ENCODE measurements around the gene RGPD8.
"Not testable (repeated sequence)": the region's sequence is repeated elsewhere in the genome, so short reads cannot be mapped to it uniquely, and the experiment has no call there.

RGPD8 gene

GRCh38 chr2:112433480-112433879, at the start of gene RGPD8:
TSS of gene RGPD8 (minus strand) at chr2:112433645. CDS start at chr2:112433453, 192 bp downstream.
- not testable (repeated sequence) for DNase-seq

DNA sequence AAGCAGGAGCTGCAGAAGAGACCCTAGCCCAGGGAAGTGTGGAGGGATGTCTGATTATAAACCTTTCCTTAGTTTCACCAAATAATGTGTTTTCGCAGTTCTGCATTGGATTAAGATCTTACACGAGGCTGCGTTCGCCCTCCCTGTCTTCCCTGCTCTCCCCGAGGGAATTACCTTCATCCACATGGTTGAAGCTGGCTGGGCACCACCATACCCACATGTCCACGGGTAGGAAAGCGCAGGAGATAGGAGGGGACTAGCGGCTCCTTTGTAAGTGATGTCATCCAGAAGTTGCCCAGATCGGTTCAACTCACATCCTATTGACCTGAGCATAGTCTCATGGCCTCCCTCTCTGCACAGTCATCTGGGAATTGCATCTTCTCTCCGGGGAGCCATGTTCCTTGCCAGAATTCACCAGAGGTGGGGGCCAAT, 49.6 kb upstream of the RGPD8 start:
- peak; percentile 28 for DNase-seq

DNA sequence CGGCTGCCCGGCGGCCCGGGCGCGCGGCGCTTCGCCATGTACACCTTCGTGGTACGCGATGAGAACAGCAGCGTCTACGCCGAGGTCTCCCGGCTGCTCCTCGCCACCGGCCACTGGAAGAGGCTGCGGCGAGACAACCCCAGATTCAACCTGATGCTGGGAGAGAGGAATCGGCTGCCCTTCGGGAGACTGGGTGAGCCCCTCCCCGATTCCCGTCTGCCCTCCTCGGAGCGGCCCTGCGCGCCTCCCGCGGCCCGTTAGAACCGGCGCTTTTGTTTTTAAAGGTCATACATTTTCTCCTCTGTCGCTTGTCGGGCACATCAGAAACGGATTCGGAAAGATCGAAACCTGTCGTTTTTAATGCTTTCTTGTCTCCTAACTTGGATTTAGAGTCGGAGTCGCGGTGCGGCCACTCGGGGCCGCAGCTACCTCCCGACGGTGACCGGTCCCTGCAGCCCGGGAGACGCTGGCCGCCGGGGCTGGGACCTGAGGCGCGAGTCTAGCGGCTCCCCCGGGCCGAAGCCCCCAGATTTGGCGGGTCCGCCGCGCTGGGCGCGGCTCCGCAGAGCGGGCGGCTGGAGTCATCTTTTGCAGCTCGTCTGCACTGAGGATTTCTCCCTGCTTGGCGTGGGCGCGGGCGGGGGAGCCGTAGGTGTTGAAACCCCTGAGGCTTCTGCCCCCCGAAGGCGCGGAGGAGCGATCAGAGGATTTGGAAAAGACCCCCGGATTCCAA, 49.0 kb upstream of the RGPD8 start:
- DNase-seq: peak; percentile 60

DNA sequence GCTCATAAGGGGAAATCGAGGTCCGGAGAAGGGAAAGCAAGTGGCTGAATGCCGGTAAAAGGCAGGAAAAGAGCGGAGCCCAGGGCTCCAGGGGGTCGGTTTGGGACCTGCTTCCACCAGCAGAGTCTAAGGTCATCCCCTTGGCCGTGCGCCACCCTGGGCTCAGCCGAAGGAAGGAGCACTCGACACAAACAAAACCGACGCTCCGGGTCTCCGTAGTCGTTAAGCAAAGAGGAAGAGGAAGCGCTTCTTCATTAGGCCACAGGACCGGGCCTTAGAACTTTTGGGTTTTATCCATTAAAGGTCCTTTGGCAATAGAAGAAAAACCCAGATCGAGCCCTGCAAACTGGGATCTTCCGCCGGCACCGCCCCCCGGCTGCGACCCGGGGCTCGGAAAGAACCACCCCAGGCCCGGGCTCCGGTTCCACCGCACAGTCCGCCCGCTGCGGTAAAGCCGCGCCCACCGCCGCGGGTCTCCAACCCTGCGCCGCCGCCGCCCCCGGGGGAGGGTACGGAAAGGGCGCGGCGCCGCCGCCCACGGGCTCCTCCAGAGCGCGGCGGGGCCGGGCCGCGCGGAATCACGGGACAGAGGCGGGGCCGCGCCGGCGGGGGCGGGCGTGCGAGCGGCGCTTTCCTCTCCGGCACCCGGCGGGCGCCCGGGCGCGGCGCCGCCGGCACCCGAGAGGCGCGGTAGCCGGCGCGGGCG, 48.2 kb upstream of the RGPD8 start, which contains the start of gene TTL:
TSS of gene TTL (plus strand) at position 629 of the 706 bp plus-strand sequence. CDS start 189 bp downstream, outside the sequence.
- DNase-seq: peak; percentile 69

- peak; percentile 83 for DNase-seq
Observed at GRCh38 chr2:112481050-112481527, 47.6 kb upstream of the RGPD8 start.

- peak; percentile 15 for DNase-seq
Observed at GRCh38 chr2:112480530-112481049, 47.1 kb upstream of the RGPD8 start.

DNA sequence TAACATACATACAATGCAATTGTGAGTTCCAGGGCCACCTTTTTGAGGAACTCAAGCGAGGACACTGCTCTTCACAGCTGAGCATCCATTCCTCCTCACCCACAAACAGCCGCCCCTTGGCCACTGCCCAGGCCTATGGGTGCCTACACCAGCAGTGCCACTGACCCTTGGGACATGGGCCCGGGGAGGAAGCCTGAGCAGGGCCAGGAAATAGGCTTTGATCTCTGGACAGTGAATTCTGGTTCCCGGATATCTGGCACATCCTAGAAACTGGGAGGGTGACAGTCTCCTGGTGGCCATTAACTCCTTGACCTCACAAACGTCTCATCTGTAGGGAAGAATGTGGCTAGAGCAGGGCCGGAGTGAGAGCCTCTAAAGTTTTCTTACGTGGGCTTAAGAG, 43.0 kb upstream of the RGPD8 start:
- no peak for DNase-seq

- no peak for DNase-seq
Observed at GRCh38 chr2:112474844-112475486, 41.5 kb upstream of the RGPD8 start.

- no peak for DNase-seq
Observed at GRCh38 chr2:112472547-112473263, 39.3 kb upstream of the RGPD8 start.

- DNase-seq: no peak
Observed at GRCh38 chr2:112465382-112465781, 31.9 kb upstream of the RGPD8 start.

GRCh38 chr2:112463256-112463655, 29.8 kb upstream of the RGPD8 start:
- DNase-seq: no peak

DNA sequence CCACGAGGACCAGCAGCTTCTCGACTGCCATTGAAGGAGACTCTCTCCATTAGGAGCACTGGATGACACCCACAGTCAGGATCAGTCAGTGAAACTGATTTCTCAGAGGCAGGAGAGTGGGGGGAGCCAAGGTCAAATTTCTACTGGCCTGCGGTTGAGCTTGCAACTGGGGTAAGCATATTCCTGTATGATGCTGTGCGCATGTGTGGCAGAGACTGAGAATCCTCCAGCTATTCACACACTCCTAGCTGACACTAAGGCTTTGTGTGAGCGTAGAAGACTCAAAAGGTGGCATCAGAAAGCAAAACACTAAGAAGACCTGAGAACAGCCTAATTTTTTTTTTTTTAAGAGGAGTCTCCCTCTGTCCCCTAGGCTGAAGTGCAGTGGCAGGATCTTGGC, 28.7 kb upstream of the RGPD8 start:
- no peak for DNase-seq

GRCh38 chr2:112459372-112459771, 25.9 kb upstream of the RGPD8 start:
- DNase-seq: no peak

- DNase-seq: no peak
Observed at GRCh38 chr2:112454586-112454985, 21.1 kb upstream of the RGPD8 start.

DNA sequence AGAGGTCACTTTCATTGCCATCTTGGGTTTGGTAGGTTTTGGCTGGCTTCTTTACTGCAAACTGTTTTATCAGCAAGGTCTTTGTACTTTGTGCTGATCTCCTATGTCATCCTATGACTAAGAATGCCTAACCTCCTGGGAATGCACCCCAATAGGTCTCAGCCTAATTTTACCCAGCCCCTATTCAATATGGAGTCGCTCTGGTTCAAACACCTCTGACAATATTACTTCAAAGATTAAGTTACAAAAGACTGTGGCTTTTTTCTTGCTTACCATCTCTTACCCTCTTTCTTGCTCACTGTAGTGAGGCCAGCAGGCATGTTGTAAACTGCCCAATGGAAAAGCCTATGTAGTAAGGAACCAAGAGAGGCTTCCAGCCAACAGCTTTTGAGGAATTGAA, 17.9 kb upstream of the RGPD8 start:
- DNase-seq: no peak

GRCh38 chr2:112449854-112450253, 16.4 kb upstream of the RGPD8 start:
- DNase-seq: no peak

DNA sequence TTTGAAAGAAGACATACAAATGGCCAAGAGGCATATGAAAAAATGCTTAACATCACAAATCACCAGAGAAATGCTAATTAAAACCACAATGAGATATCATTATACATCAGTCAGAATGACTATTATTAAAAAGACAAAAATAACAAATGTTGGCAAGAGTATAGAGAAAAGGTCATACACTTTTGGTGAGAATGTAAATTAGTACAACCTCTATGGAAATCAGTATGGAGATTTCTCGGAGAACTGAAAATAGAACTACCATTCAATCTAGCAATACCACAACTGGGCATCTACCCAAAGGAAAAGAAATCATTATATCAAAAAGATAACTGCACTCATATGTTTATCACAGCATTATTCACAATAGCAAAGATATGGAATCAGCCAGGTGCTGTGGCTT, 10.8 kb upstream of the RGPD8 start:
- not testable (repeated sequence) for DNase-seq

DNA sequence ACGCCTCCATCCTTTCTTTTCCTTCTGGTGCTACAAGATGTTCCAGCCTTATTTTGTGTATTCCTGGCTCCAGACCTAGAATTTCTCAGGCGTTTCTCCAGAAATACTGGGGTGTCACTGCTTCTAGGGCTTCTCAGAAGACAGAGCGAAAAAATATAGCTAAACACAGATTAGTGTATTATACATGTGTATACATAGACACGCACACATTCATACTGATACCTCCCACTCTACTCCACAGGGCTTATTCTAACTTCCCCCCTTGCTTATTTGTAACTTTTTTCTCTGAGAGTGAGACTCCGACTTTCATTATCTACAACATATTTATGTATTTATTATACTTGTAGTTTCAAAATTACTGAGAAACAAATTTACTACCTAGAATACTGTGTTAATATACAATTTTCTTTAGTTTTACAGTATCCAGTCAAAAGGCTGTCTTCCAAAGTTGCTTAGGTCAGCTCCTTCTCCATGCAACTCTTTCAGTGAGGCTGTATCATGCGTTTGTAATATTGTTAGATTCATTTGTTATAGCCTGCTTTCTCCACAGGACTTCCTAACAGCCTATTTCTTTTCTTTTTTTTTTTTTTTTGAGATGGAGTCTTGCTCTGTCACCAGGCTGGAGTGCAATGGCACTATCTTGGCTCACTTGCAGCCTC, 5.3 kb upstream of the RGPD8 start:
- not testable (repeated sequence) for DNase-seq

- DNase-seq: not testable (repeated sequence)
Observed at GRCh38 chr2:112437405-112437831, 4.0 kb upstream of the RGPD8 start.

- not testable (repeated sequence) for DNase-seq
Observed at GRCh38 chr2:112436993-112437392, 3.5 kb upstream of the RGPD8 start.

DNA sequence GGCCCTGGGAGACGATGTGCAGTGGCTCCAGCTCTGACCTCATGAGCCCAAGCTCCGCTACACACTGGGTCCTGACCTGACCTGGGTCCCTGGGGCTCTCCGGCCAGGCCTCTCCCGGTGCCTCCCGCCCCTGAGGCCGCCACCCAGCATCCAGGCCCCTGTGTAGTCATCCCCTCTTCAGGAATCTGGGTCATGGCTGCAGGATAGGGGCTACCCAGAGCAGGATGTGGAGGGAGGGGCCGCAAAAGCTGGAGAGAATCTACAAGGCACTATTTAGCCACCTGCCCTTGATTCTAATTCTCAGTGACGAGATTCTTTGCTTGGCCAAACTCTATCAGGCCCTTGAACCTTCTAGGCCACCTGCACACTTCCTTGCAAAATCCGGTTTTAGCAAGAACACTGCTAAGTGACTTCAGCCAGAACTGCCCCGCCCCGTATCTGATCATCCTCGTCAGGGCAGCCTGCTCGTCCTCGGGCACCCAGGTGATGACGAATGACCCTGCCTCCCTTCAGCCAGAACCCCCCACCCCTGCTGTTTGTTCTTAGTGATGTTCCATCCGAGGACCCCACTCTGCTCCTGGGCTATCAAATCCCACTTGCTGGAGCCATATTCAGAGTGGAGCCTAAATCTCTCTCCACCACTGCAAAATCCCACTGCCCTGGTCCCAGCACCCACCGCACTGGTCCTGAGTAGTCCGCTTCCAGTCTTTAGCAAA, 2.4 kb upstream of the RGPD8 start:
- not testable (repeated sequence) for DNase-seq
